ENCODE results near the gene U2AF1.
"Not testable (repeated sequence)": the region's sequence is repeated elsewhere in the genome, so short reads cannot be mapped to it uniquely, and the experiment has no call there.

DNA sequence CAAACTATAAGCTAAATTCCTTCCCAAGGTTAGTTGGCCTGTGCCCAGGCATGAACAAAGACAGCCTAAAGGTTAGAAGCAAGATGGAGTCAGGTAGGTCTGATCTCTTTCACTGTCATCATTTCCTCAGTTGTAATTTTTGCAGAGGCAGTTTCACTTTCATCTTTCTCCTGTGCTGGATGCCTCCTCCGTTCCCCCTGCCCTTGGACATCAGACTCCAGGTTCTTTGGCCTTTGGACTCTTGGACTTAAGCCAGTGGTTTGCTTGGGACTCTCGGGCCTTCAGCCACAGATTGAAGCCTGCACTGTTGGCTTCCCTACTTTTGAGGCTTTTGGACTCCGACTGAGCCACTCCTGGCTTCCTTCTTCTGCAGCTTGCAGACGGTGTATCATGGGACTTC is 8.6 kb upstream of the U2AF1 start:
- TF ChIP-seq, protein P1, sequence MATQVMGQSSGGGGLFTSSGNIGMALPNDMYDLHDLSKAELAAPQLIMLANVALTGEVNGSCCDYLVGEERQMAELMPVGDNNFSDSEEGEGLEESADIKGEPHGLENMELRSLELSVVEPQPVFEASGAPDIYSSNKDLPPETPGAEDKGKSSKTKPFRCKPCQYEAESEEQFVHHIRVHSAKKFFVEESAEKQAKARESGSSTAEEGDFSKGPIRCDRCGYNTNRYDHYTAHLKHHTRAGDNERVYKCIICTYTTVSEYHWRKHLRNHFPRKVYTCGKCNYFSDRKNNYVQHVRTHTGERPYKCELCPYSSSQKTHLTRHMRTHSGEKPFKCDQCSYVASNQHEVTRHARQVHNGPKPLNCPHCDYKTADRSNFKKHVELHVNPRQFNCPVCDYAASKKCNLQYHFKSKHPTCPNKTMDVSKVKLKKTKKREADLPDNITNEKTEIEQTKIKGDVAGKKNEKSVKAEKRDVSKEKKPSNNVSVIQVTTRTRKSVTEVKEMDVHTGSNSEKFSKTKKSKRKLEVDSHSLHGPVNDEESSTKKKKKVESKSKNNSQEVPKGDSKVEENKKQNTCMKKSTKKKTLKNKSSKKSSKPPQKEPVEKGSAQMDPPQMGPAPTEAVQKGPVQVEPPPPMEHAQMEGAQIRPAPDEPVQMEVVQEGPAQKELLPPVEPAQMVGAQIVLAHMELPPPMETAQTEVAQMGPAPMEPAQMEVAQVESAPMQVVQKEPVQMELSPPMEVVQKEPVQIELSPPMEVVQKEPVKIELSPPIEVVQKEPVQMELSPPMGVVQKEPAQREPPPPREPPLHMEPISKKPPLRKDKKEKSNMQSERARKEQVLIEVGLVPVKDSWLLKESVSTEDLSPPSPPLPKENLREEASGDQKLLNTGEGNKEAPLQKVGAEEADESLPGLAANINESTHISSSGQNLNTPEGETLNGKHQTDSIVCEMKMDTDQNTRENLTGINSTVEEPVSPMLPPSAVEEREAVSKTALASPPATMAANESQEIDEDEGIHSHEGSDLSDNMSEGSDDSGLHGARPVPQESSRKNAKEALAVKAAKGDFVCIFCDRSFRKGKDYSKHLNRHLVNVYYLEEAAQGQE (IDR thresholded peaks at IDR 0.05; ENCODE audit: borderline replicate concordance): not testable (repeated sequence)
- TF ChIP-seq CTCF (IDR thresholded peaks at IDR 0.05; ENCODE audit: poor library complexity, severe bottlenecking); EZH2 (IDR thresholded peaks at IDR 0.05; ENCODE audit: borderline replicate concordance, insufficient read depth, low read length, poor library complexity, severe bottlenecking); EP300 (conservative IDR thresholded peaks at IDR 0.05; ENCODE audit: poor library complexity, severe bottlenecking); POLR2AphosphoS5 (IDR thresholded peaks at IDR 0.05); SMC3 (conservative IDR thresholded peaks at IDR 0.05; ENCODE audit: poor library complexity): not testable (repeated sequence)

Data from neural cell (in vitro differentiated cells).